Right cardiac atrium (tissue), 5 donors: ENCODE results near the gene MANF. TPM values are rescaled to one million over a fixed set of nuclear protein-coding genes. Genes with fewer than 3 reads are reported as not detected.

Experiments used
- ATAC-seq, 2 donors: fragments of 200-7000 bp; cut with Tn5 transposase; one replicate each; pipeline versions ENCODE4 v1.8.0 to v1.9.1; 2020; ENCODE audit warnings: moderate library complexity in 2 of 2, mild to moderate bottlenecking in 1 of 2
- DNase-seq, 3 donors: peaks; one replicate each; pipeline ENCODE4 v3.0.0-alpha.2; 2020
- H3K27ac ChIP-seq: one replicate; pipeline ENCODE4 v1.5.1; 2013; ENCODE audit warnings: mild to moderate bottlenecking, low read length, control low read depth, moderate library complexity
- H3K27me3 ChIP-seq: one replicate; pipeline ENCODE4 v1.6.1; 2013; ENCODE audit not compliant: control insufficient read depth, insufficient read depth
- H3K4me1 ChIP-seq: one replicate; pipeline ENCODE4 v1.6.1; 2013; ENCODE audit warnings: low read length; ENCODE audit not compliant: control insufficient read depth, insufficient read depth
- H3K4me3 ChIP-seq: one replicate; pipeline ENCODE4 v1.5.1; 2013; ENCODE audit warnings: low read length, control low read depth
- H3K9me3 ChIP-seq: one replicate; pipeline ENCODE4 v1.6.1; 2013; ENCODE audit warnings: low read length; ENCODE audit not compliant: control insufficient read depth
- WGBS: extraction: QIAGEN DNeasy Blood & Tissue Kit; methylation state at CpG from one replicate; pipeline ENCODE4 v1.1.7; 2013; 5-methylcytosine and 5-hydroxymethylcytosine counted together
- intact Hi-C, 4 donors: fragments of 100-400 bp; cut with DNase I; formaldehyde crosslinking; loops; one replicate each; pipeline versions ENCODE4 v1.11.0 to v1.14.0; 2022 to 2023
- long read RNA-seq, 4 donors: library from polyadenylated mRNA; unstranded; transcript quantifications; one replicate each; pipeline ENCODE4 v2.0.0, GENCODE V29; 2020 to 2021
- polyA plus RNA-seq: library from polyadenylated mRNA; stranded (reverse); fragments of 200-250 nt; gene quantifications from one replicate; pipeline ENCODE4 v1.2.3, GENCODE V29; 2013
- total RNA-seq, 4 donors: library from RNA; stranded (reverse); fragmentation: NEBNext Ultra II Directional; extraction: Animal tissue kit (Norgen Biotek cat#: 25700); gene quantifications; one replicate each; pipeline ENCODE4 v1.2.1, GENCODE V29; 2021
- donor health status: healthy with polysubstance abuse.
- donor health status: DM: no; HTN: yes; CAD: no.
- donor health status: DM: no; HTN: no; CAD: no.
- donor health status: DM: no; HTN: yes; CAD: no; lungs with severe emphysema.
- donor health status: DM: yes; HTN: yes; CAD: no.

Gene MANF
- total RNA-seq (100 to 1,000 TPM in 1 of 4 donors, 10 to 100 TPM in 3; 51.7 to 120 (median 86.9) TPM), polyA plus RNA-seq (49.2 TPM)
- long read RNA-seq, donor 1, transcript MANF-204 (4 exons, 1,153 nt), result major isoform, 16 of 19 reads
- long read RNA-seq, donor 1, partial matches to known transcripts, result 2 of 19 reads
- long read RNA-seq, donor 1, other reads (novel, unspliced or antisense), result 1 of 19 reads
- long read RNA-seq, donor 2, transcript MANF-204 (4 exons, 1,153 nt), result major isoform, 15 of 18 reads
- long read RNA-seq, donor 2, partial matches to known transcripts, result 2 of 18 reads
- long read RNA-seq, donor 2, other reads (novel, unspliced or antisense), result 0 of 18 reads
- long read RNA-seq, donor 3, transcript MANF-204 (4 exons, 1,153 nt), result major isoform, 6 of 9 reads
- long read RNA-seq, donor 3, partial matches to known transcripts, result 0 of 9 reads
- long read RNA-seq, donor 3, other reads (novel, unspliced or antisense), result 3 of 9 reads
- long read RNA-seq, donor 4, transcript MANF-204 (4 exons, 1,153 nt), result major isoform, 6 of 6 reads
- long read RNA-seq, donor 4, partial matches to known transcripts, result 0 of 6 reads
- long read RNA-seq, donor 4, other reads (novel, unspliced or antisense), result 0 of 6 reads

- Histone ChIP-seq H3K27me3 (no peaks in the 10 kb centered on the region), H3K9me3 (no peaks in the 10 kb centered on the region), H3K4me1 (peaks cover 1% of the 10 kb centered on the region), H3K27ac (peak within 1 kb of the TSS; percentile 91), H3K4me3 (peak within 1 kb of the TSS; percentile 71)
- intact Hi-C loops, result loop anchor here in 2 of 4 donors (10.0 kb wide), 1 partner anchor 770 kb away; the partner anchor contains the start of genes CISH (in 2 of the 2) and MAPKAPK3 (in 2 of the 2)
- peak; percentile 98 to 99 for ATAC-seq
- WGBS, result under 1% methylated on average over 65 of the region's 65 CpGs
- peak; percentile 99 for DNase-seq
Observed at GRCh38 chr3:51384726-51385473, at the start of gene MANF. Gene MANF (plus strand): TSS chr3:51385291. CDS start chr3:51385343, 52 bp downstream.

GRCh38 chr3:51336261-51336660 is 48.8 kb upstream of the MANF start:
- DNase-seq (no peak), ATAC-seq (no peak)
- intact Hi-C loops, result no loop called here
- 79% methylated on average over 1 of the region's 1 CpG for WGBS
- H3K4me3 ChIP-seq, result no peak overlapping the region
- no peaks in the 10 kb centered on the region for H3K27me3 ChIP-seq
- no peak overlapping the region for H3K27ac ChIP-seq
- peaks cover 2% of the 10 kb centered on the region for H3K4me1 ChIP-seq
- H3K9me3 ChIP-seq, result no peaks in the 10 kb centered on the region

DNA sequence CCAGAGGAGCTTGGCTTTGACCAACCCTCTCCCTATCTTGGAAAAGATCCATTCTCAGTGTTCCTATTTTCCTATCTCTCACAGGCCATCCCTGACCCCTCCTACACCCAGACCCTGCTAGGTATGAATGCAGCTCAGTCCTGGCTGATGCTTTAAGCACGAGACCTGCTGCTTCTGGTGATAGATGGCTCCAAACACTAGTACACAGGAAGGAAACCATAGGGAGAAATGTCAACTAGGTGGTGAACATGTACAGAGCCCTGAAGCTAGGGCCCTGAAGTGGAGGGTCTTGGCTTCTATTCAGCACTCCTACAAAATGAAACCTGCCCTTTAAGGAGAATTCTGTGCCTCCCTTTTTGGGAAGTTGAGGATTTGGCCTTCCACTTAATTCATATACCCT is 47.4 kb upstream of the MANF start:
- ATAC-seq, result no peak
- intact Hi-C loops, result no loop called here
- Histone ChIP-seq H3K27me3 (no peaks in the 10 kb centered on the region), H3K27ac (no peak overlapping the region), H3K9me3 (no peaks in the 10 kb centered on the region), H3K4me3 (no peak overlapping the region), H3K4me1 (peaks cover 2% of the 10 kb centered on the region)
- WGBS, result 82% methylated on average over 1 of the region's 1 CpG
- DNase-seq, result no peak

DNA sequence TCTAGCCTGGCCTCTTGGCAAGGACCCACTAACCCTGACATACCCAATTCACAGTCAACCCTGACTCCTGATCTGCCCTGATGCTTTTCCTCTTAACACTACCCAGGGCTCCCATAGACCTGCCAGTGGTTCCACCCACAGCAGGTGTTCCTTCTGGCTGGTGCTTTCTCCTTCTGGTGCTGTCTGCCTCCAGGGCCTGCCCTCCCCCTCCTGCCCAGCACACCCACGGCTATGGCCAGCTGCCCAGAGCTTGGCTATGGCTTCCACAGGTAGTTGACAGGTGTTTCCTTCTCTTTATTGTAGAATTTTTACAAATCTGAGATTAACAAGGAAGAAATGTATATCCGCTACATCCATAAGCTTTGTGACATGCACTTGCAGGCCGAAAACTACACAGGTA is 46.5 kb upstream of the MANF start:
- 91% methylated on average over 3 of the region's 3 CpGs for WGBS
- Histone ChIP-seq H3K27me3 (no peaks in the 10 kb centered on the region), H3K9me3 (no peaks in the 10 kb centered on the region), H3K4me1 (peaks cover 2% of the 10 kb centered on the region), H3K4me3 (no peak overlapping the region), H3K27ac (no peak overlapping the region)
- DNase-seq, result no peak
- ATAC-seq, result no peak
- intact Hi-C loops, result no loop called here

- ATAC-seq (peak; percentile 79 to 84), DNase-seq (peak in 2 of 3 donors; percentile 25 to 47)
- WGBS, result 46% methylated on average over 4 of the region's 4 CpGs
- Histone ChIP-seq H3K27ac (peak overlapping the region; percentile 55), H3K9me3 (no peaks in the 10 kb centered on the region), H3K4me3 (no peak overlapping the region), H3K27me3 (no peaks in the 10 kb centered on the region), H3K4me1 (peaks cover 2% of the 10 kb centered on the region)
- intact Hi-C loops, result no loop called here
Observed at GRCh38 chr3:51340013-51340829, 44.9 kb upstream of the MANF start.

DNA sequence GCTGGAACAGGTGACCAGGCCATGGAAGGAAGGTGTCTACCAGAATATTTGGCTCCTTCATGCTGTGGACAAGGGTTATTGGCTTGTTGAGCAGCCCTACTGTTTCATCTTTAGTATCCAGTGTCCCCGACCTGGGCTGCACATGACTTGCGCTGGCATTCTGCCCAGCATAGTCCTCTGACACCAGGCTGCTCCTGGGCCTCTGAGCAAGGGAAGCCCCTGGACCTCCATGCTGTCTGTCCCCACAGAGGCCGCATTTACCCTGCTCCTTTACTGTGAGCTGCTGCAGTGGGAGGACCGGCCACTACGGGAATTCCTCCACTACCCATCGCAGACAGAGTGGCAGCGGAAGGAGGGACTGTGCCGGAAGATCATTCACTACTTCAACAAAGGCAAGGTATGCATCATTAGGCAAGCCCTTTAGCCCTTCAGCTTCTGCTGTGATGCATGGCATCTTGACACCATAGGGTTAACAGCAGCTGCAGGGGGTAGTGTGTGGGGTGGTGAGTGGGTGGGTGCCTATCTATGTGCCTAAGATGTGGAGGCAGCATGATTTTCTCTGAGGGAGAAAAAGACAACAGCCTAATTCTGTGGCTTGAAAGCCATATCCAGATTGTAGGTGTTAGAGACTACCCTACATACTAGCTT is 44.0 kb upstream of the MANF start:
- intact Hi-C loops, result no loop called here
- no peaks in the 10 kb centered on the region for H3K27me3 ChIP-seq
- 82% methylated on average over 8 of the region's 8 CpGs for WGBS
- no peaks in the 10 kb centered on the region for H3K9me3 ChIP-seq
- ATAC-seq, result peak; percentile 46 to 49
- H3K4me1 ChIP-seq, result peaks cover 2% of the 10 kb centered on the region
- DNase-seq, result peak in 1 of 3 donors; percentile 58
- H3K4me3 ChIP-seq, result no peak overlapping the region
- no peak overlapping the region for H3K27ac ChIP-seq

GRCh38 chr3:51343918-51344687 is 41.0 kb upstream of the MANF start:
- DNase-seq, result peak in 1 of 3 donors; percentile 17
- Histone ChIP-seq H3K9me3 (no peaks in the 10 kb centered on the region), H3K27me3 (no peaks in the 10 kb centered on the region), H3K27ac (no peak overlapping the region), H3K4me3 (no peak overlapping the region), H3K4me1 (peaks cover 2% of the 10 kb centered on the region)
- intact Hi-C loops, result no loop called here
- ATAC-seq, result no peak
- WGBS, result 81% methylated on average over 7 of the region's 7 CpGs

DNA sequence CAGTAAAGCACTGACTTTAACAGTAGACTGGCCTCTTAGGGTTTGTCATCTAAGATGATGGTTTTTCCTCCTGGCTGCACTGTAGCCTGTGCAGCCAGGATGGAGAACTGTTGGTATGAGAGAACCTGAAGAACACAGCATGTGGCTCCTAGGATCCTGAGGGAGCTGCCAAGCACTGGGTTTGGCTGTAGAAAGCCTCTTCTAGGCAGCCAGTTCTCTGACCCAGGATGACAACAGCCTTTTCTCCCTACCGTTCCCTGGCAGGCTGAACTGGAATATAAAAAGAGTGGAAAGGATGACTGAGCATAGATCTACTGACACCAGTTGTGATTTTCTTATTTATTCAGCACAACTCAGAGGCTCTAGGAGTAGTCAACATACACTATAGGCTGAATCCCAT is 34.3 kb upstream of the MANF start:
- H3K4me1 ChIP-seq, result no peaks in the 10 kb centered on the region
- no peak overlapping the region for H3K4me3 ChIP-seq
- H3K27ac ChIP-seq, result no peak overlapping the region
- ATAC-seq (no peak), DNase-seq (no peak)
- intact Hi-C loops, result no loop called here
- no peaks in the 10 kb centered on the region for H3K27me3 ChIP-seq
- 75% methylated on average over 1 of the region's 1 CpG for WGBS
- no peaks in the 10 kb centered on the region for H3K9me3 ChIP-seq

GRCh38 chr3:51353131-51353530 is 32.0 kb upstream of the MANF start:
- DNase-seq, result no peak
- Histone ChIP-seq H3K4me1 (no peaks in the 10 kb centered on the region), H3K27me3 (no peaks in the 10 kb centered on the region), H3K9me3 (no peaks in the 10 kb centered on the region), H3K4me3 (no peak overlapping the region), H3K27ac (no peak overlapping the region)
- intact Hi-C loops, result no loop called here
- no peak for ATAC-seq
- WGBS, result 86% methylated on average over 4 of the region's 4 CpGs
